NCI-H446 (cell line): Measurements from ENCODE around the gene CADM2.
"Not testable (repeated sequence)": the region's sequence is repeated elsewhere in the genome, so short reads cannot be mapped to it uniquely, and the experiment has no call there.

Experiments
- DNase-seq, 2 experiments: peaks; one replicate each; lab custom pipeline; 2025; lab: John Stamatoyannopoulos, UW

CADM2 gene

DNA sequence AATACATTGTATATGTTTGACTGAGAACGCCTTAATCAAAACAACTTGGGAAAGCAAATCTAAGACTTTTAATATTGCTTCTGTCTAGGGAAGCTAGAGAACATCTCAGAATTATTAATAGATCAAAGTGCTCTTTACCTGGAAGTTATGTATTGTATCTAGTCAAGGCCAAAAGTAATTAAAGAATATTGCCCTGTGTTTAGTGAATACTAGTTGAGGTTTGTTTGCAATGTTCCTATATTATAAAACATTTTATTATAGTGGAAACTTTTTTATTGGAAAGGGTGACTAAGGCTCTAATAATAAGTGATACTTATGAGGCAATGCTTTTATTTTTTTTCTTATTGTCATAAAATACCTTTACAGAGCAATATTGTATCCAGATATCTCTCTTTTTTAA is 118.2 kb downstream of the CADM2 start:
- no peak for DNase-seq

GRCh38 chr3:85081191-85081906 is 122.6 kb downstream of the CADM2 start:
- DNase-seq, result peak in 1 of 2 experiments; percentile 2

GRCh38 chr3:85090495-85090894 is 131.7 kb downstream of the CADM2 start:
- no peak for DNase-seq

- no peak for DNase-seq
Measured at GRCh38 chr3:85100316-85100715, 141.5 kb downstream of the CADM2 start.

GRCh38 chr3:85102781-85103180 is 144.0 kb downstream of the CADM2 start:
- no peak for DNase-seq

- DNase-seq, result no peak
Measured at GRCh38 chr3:85110393-85110792, 151.6 kb downstream of the CADM2 start.

DNA sequence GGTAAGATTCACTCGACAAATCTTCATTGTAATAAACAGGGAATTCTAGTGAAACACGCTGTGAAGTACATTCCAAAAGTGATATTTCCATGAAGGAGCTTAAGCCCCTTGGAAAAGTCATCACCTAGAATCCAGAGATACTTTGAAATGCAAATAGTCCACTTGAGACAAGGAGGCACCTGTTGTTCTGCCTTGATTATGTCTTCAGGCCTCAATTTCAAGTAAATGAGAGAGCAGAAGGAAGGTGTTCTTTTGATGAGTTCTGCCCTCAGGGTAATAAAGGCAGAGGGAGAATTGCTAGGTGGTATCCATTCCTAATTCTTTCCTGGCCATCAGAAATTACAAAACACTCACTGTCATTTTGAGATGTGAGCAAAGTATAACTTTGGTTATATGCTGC is 162.1 kb downstream of the CADM2 start:
- no peak for DNase-seq

- not testable (repeated sequence) for DNase-seq
Measured at GRCh38 chr3:85132864-85133263, 174.1 kb downstream of the CADM2 start.

DNA sequence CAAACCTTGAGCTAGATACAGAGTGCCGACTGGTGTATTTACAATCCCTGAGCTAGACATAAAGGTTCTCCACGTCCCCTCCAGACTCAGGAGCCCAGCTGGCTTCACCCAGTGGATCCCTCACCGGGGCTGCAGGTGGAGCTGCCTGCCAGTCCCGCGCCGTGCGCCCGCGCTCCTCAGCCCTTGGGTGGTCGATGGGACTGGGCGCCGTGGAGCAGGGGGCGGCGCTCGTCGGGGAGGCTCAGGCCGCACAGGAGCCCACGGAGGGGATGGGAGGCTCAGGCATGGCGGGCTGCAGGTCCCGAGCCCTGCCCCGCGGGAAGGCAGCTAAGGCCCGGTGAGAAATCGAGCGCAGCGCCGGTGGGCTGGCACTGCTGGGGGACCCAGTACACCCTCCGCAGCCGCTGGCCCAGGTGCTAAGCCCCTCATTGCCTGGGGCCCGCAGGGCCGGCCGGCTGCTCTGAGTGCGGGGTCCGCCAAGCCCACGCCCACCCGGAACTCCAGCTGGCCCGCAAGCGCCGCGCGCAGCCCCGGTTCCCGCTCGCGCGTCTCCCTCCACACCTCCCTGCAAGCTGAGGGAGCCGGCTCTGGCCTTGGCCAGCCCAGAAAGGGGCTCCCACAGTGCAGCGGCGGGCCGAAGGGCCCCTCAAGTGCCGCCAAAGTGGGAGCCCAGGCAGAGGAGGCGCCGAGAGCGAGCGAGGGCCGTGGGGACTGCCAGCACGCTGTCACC is 175.1 kb downstream of the CADM2 start:
- DNase-seq, result not testable (repeated sequence)

- DNase-seq, result no peak
Measured at GRCh38 chr3:85142626-85143025, 183.8 kb downstream of the CADM2 start.

GRCh38 chr3:85148036-85148435 is 189.2 kb downstream of the CADM2 start:
- no peak for DNase-seq

DNA sequence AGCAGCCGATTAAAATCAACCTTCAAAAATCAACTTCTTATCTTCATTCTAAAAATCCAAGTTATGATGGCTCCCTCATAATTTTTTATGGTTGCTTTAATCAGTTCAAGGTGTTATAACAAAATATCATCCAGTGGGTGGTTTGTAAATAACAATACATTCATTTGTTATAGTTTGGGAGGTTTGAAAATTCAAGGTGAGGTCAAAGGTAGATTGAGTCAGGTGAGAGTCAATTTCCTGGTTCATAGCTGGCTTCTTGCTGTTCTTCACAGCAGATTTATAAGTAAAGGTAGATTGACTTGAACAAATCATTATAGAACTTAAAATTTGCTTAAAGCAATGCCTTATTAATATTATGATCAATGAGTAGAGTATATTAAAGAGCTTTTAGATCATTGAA is 192.8 kb downstream of the CADM2 start:
- DNase-seq, result no peak

DNA sequence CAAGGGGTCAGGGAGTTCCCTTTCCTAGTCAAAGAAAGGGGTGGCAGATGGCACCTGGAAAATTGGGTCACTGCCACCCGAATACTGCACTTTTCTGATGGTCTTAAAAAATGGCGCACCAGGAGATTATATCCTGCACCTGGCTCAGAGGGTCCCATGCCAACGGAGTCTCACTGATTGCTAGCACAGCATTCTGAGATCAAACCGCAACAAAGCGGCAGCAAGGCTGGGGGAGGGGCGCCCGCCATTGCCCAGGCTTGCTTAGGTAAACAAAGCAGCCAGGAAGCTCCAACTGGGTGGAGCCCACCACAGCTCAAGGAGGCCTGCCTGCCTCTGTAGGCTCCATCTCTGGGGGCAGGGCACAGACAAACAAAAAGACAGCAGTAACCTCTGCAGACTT is 194.5 kb downstream of the CADM2 start:
- DNase-seq, result not testable (repeated sequence)

- DNase-seq, result no peak
Measured at GRCh38 chr3:85159376-85159775, 200.6 kb downstream of the CADM2 start.

GRCh38 chr3:85161544-85161943 is 202.8 kb downstream of the CADM2 start:
- no peak for DNase-seq

- DNase-seq, result no peak
Measured at GRCh38 chr3:85162905-85163304, 204.1 kb downstream of the CADM2 start.

DNA sequence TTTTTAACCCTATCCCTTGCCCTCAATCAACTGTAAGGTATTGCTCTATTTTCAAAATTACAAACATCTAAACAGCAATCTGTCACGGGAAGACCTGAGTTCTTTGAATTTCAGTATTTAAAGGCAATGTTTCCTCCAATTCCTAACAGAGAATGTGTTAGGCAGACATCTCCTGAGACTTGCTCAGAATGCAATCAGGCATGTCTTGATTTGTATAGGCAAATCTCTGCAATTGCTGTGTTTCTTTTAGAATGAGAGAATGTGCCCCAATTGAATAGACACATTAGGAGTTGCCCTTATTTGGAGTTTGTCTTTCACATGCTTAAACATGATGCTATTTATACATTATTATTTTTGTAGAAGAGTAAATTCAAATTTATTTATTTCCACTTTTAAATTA is 205.6 kb downstream of the CADM2 start:
- no peak for DNase-seq

GRCh38 chr3:85167576-85167975 is 208.8 kb downstream of the CADM2 start:
- no peak for DNase-seq

GRCh38 chr3:85170646-85171045 is 211.9 kb downstream of the CADM2 start:
- no peak for DNase-seq

GRCh38 chr3:85171976-85172375 is 213.2 kb downstream of the CADM2 start:
- DNase-seq, result no peak

- DNase-seq, result no peak
Measured at GRCh38 chr3:85176799-85177198, 218.0 kb downstream of the CADM2 start.

DNA sequence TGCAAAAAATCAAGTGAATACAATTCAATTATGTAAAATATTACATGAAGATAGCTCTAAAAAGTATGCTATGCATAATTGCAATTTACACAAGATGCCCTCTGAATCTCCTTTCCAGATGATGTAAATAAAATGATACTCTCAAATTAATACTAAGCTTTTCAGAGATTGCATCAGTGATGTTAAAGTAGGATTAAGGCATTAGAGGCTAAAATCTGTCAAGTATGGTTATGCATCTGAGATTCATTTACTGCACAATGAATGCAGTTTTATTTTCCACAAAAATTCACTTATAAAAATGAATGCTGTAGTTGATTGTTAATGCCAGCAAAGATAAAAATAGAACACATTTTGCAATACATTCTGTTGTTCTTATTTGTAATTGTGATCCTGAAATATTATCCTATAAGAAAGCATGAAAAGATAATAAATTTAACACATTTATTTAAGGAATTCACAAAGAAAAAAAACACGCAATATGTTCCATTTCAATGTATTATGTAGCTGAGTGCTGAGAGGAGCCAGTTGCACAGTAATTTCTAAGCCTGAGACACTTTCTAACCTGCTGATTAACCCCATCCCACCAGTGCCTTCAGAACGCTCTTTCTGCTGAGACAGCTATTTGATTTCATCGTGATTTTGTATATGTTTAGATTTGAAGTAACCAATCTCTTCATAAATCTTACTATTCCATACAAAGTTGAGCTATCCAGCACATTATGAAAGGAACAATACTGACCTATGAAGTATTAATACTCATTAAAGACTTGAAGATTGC is 224.4 kb downstream of the CADM2 start:
- no peak for DNase-seq

- DNase-seq, result no peak
Measured at GRCh38 chr3:85185495-85185894, 226.7 kb downstream of the CADM2 start.
